ENCODE data around the gene GIMAP8. TPM values are rescaled to one million over a fixed set of nuclear protein-coding genes. Genes with fewer than 3 reads are reported as not detected.

Gene GIMAP8
- total RNA-seq, 1 donor from 2014 or later, result not detected

DNA sequence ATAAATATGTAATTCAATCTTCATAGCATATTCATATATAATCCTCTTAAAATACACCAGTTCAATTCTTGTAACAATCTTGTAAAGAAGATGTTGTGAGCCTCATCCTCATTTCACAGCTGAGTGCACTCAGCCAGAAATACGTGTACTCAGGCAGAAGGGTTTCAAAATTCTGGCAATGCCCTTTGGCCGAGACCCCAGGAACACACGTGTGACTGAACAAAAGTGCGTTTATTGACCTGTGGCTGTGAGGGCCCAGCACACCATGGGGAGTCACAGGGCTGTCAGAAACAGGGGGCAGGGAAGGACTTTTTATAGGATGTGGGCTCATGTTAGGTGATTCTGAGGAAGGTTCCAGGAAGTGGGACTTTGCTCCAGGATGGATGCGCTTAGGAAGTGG, 21.5 kb downstream of the GIMAP8 start:
- no peaks in the 10 kb centered on the region for H3K27me3 Mint-ChIP-seq (ENCODE audit: unreplicated experiment)
- TF ChIP-seq, protein P1, sequence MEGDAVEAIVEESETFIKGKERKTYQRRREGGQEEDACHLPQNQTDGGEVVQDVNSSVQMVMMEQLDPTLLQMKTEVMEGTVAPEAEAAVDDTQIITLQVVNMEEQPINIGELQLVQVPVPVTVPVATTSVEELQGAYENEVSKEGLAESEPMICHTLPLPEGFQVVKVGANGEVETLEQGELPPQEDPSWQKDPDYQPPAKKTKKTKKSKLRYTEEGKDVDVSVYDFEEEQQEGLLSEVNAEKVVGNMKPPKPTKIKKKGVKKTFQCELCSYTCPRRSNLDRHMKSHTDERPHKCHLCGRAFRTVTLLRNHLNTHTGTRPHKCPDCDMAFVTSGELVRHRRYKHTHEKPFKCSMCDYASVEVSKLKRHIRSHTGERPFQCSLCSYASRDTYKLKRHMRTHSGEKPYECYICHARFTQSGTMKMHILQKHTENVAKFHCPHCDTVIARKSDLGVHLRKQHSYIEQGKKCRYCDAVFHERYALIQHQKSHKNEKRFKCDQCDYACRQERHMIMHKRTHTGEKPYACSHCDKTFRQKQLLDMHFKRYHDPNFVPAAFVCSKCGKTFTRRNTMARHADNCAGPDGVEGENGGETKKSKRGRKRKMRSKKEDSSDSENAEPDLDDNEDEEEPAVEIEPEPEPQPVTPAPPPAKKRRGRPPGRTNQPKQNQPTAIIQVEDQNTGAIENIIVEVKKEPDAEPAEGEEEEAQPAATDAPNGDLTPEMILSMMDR (IDR thresholded peaks at IDR 0.05; ENCODE audit: partially characterized antibody, unreplicated experiment), result no peak
- H3K4me1 Mint-ChIP-seq (ENCODE audit: low read depth, unreplicated experiment), result no peaks in the 10 kb centered on the region
- no peak for DNase-seq
- no peaks in the 10 kb centered on the region for H3K36me3 Mint-ChIP-seq (ENCODE audit: unreplicated experiment)
- H3K9me3 Mint-ChIP-seq (ENCODE audit: unreplicated experiment), result no peaks in the 10 kb centered on the region
- no peak overlapping the region for H3K27ac Mint-ChIP-seq (ENCODE audit: unreplicated experiment)
- no peak overlapping the region for H3K4me3 Mint-ChIP-seq (ENCODE audit: unreplicated experiment)

DNA sequence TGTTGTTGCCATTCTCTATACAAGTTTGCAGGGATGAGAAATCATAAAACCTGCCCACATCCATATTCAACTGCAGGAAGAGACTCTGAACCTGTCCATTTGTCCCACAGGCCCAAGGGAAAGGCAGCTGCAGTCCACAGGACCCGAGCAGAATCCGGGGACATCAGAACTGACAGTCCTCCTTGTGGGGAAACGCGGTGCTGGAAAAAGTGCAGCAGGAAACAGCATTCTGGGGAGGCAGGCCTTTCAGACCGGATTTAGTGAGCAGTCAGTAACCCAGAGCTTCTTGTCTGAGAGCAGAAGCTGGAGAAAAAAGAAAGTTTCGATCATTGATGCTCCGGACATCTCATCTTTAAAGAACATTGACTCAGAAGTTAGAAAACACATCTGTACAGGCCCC, 23.5 kb downstream of the GIMAP8 start:
- TF ChIP-seq, protein P1 (IDR thresholded peaks at IDR 0.05; ENCODE audit: partially characterized antibody, unreplicated experiment), result no peak
- Mint-ChIP-seq H3K9me3 (ENCODE audit: unreplicated experiment) (no peaks in the 10 kb centered on the region), H3K27ac (ENCODE audit: unreplicated experiment) (no peak overlapping the region), H3K4me1 (ENCODE audit: low read depth, unreplicated experiment) (no peaks in the 10 kb centered on the region), H3K27me3 (ENCODE audit: unreplicated experiment) (no peaks in the 10 kb centered on the region), H3K36me3 (ENCODE audit: unreplicated experiment) (no peaks in the 10 kb centered on the region), H3K4me3 (ENCODE audit: unreplicated experiment) (no peak overlapping the region)
- DNase-seq, result no peak

DNA sequence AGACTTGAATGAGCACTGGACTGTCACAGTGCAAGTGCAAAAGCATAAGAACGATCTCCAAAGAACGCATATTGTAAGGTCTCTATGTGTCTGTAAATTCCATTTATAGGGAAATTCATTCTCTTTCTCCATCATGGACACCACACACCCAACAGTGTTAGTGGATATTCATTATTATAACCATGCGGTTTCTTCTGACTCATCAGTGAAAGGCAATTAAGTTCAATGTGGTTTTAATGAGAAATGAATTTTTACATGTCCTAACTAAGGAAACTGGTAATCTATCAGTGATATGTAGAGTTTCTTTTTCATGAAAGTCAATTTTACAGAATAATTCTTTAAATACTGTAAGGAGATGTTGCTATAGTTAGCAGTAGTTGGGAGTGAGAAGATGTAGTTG, 25.9 kb downstream of the GIMAP8 start:
- DNase-seq, result no peak
- no peaks in the 10 kb centered on the region for H3K36me3 Mint-ChIP-seq (ENCODE audit: unreplicated experiment)
- no peak overlapping the region for H3K4me3 Mint-ChIP-seq (ENCODE audit: unreplicated experiment)
- no peaks in the 10 kb centered on the region for H3K4me1 Mint-ChIP-seq (ENCODE audit: low read depth, unreplicated experiment)
- TF ChIP-seq, protein P1 (IDR thresholded peaks at IDR 0.05; ENCODE audit: partially characterized antibody, unreplicated experiment), result no peak
- no peak overlapping the region for H3K27ac Mint-ChIP-seq (ENCODE audit: unreplicated experiment)
- no peaks in the 10 kb centered on the region for H3K9me3 Mint-ChIP-seq (ENCODE audit: unreplicated experiment)
- no peaks in the 10 kb centered on the region for H3K27me3 Mint-ChIP-seq (ENCODE audit: unreplicated experiment)

DNA sequence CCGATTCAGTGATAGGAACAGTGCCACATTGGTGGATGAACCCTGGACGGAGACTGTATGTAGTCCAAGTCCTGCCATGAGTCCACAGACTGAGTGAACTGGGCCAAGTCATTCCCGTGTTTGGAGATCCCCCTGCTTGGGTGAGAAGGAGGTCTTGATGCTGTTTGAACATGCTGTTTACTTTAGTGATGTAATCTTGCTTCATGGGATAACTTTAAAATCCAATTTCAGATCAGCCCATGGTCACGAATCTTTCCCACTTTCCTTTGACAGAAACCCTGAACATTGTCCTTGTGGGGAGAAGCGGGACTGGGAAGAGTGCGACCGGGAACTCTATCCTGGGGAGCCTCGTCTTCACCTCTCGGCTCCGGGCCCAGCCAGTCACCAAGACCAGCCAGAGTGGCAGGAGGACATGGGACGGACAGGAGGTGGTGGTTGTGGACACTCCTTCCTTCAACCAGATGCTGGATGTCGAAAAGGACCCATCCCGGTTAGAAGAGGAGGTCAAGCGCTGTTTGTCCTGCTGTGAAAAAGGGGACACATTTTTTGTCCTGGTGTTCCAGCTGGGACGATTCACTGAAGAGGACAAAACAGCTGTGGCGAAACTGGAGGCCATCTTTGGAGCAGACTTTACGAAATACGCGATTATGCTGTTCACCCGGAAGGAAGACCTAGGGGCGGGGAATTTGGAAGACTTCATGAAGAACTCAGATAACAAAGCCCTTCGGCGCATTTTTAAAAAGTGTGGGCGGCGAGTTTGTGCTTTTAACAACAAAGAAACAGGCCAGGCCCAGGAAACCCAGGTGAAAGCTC, 26.6 kb downstream of the GIMAP8 start:
- H3K9me3 Mint-ChIP-seq (ENCODE audit: unreplicated experiment), result no peaks in the 10 kb centered on the region
- H3K27me3 Mint-ChIP-seq (ENCODE audit: unreplicated experiment), result no peaks in the 10 kb centered on the region
- H3K4me3 Mint-ChIP-seq (ENCODE audit: unreplicated experiment), result no peak overlapping the region
- H3K4me1 Mint-ChIP-seq (ENCODE audit: low read depth, unreplicated experiment), result no peaks in the 10 kb centered on the region
- TF ChIP-seq, protein P1 (IDR thresholded peaks at IDR 0.05; ENCODE audit: partially characterized antibody, unreplicated experiment), result no peak
- H3K27ac Mint-ChIP-seq (ENCODE audit: unreplicated experiment), result no peak overlapping the region
- H3K36me3 Mint-ChIP-seq (ENCODE audit: unreplicated experiment), result no peaks in the 10 kb centered on the region
- DNase-seq, result no peak

DNA sequence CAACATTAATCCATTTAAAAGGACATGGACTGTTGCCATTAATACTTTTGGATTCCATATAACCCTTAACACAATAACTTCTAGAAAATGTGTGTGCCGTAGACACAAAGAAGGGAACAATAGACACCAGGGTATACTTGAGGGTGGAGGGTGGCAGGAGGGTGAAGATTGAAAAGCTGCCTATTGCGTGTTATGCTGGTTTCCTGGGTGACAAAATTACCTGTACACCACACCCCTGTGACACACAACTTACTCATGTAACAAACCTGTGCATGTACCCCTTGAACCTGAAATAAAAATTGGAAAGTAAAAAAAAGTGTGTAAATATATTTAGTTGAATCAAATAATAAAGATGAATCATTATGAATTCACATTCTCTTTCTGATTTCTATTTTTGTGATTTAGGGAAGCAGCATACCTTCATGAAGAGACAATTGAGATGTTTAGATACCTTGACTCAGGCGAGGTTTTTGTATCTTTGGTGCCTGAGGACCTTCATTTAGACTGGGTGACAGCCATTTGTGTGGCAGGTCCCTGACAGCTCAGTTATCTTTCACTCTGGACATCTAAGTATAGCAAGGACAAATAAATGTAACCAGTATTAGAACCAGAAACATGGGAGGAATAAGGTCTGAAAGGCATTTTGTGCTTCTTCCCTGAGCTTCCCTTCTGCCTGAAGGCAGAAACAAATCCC, 28.7 kb downstream of the GIMAP8 start:
- Mint-ChIP-seq H3K4me3 (ENCODE audit: unreplicated experiment) (no peak overlapping the region), H3K4me1 (ENCODE audit: low read depth, unreplicated experiment) (no peaks in the 10 kb centered on the region), H3K27ac (ENCODE audit: unreplicated experiment) (no peak overlapping the region), H3K27me3 (ENCODE audit: unreplicated experiment) (no peaks in the 10 kb centered on the region), H3K9me3 (ENCODE audit: unreplicated experiment) (no peaks in the 10 kb centered on the region), H3K36me3 (ENCODE audit: unreplicated experiment) (no peaks in the 10 kb centered on the region)
- no peak for DNase-seq
- TF ChIP-seq, protein P1 (IDR thresholded peaks at IDR 0.05; ENCODE audit: partially characterized antibody, unreplicated experiment), result no peak
